Measurements from ENCODE around the gene RESP18.

The RESP18 gene

DNA sequence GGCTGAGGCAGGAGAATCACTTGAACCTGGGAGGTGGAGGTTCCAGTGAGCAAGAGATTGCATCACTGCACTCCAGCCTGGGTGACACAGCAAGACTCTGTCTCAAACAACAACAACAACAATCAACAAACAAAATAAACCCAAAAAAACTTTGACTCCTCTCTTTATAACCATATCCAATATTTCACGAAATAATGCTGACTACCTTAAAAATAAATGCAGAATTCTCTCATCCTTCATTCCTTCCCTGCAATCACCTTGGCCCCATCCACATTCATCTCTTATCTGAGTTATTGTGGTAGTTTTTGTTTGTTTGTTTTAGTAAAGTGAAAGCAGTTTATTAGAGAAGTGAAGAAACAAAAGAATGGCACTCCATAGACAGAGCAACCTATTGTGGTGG, 26.5 kb downstream of the RESP18 start:
- no peak for DNase-seq (ENCODE audit: low read depth)
- H3K4me3 ChIP-seq (ENCODE audit: low read length), result no peak overlapping the region
- TF ChIP-seq CTCF (conservative IDR thresholded peaks at IDR 0.05; ENCODE audit: low read depth, low read length), result no peak

DNA sequence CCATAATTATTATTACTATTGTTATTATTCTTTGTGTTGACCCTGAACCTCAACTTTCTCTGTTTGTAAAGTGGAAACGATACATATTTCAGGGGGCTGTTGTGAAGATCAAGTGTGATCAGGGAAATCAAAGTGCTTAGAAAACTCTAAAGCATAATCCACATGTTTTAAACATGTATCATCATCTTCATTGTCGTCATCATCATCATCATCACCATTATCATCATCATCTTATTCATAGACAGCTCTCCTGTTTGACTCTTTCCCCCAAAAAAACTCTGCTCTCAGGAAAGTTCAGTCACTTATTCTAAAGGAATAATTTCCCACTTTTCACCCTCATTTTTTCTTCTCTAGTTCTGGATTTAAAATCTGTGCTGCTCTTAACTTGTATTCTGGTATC, 28.3 kb downstream of the RESP18 start:
- no peak overlapping the region for H3K4me3 ChIP-seq (ENCODE audit: low read length)
- TF ChIP-seq CTCF (conservative IDR thresholded peaks at IDR 0.05; ENCODE audit: low read depth, low read length), result no peak
- no peak for DNase-seq (ENCODE audit: low read depth)

- TF ChIP-seq CTCF (conservative IDR thresholded peaks at IDR 0.05; ENCODE audit: low read depth, low read length), result no peak
- no peak overlapping the region for H3K4me3 ChIP-seq (ENCODE audit: low read length)
- no peak for DNase-seq (ENCODE audit: low read depth)
Measured at GRCh38 chr2:219302412-219302968, 30.1 kb downstream of the RESP18 start.

DNA sequence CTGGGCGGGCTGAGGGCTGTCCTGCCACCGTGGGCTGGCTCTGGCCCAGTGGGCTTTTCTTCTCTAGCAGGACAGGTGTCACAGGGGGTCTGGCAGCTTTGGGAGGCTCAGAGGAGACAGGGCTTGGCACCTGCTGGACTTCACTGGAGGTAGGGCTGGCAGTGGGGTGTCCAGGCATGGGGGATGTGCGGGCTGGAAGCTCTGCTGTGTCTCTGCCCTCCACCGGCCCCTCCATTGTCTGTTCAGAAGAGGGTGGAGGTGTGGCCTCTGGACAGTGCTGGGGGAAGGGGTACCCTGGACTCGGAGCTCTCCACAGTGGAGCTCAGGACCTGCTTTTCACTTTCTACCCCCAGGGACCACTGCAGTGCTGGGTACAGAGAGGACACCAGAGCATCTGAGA, 32.5 kb downstream of the RESP18 start:
- TF ChIP-seq CTCF (conservative IDR thresholded peaks at IDR 0.05; ENCODE audit: low read depth, low read length), result no peak

GRCh38 chr2:219299372-219299760, 33.2 kb downstream of the RESP18 start:
- no peak for TF ChIP-seq CTCF (conservative IDR thresholded peaks at IDR 0.05; ENCODE audit: low read depth, low read length)
- no peak for DNase-seq (ENCODE audit: low read depth)
- no peak overlapping the region for H3K4me3 ChIP-seq (ENCODE audit: low read length)

More for the DNA sequence above, 32.5 kb downstream of the RESP18 start:
- no peak overlapping the region for H3K4me3 ChIP-seq (ENCODE audit: low read length)
- DNase-seq (ENCODE audit: low read depth), result no peak

- TF ChIP-seq CTCF (conservative IDR thresholded peaks at IDR 0.05; ENCODE audit: low read depth, low read length), result peak; percentile 99
- DNase-seq (ENCODE audit: low read depth), result no peak
- H3K4me3 ChIP-seq (ENCODE audit: low read length), result no peak overlapping the region
Measured at GRCh38 chr2:219298759-219299371, 33.7 kb downstream of the RESP18 start.

GRCh38 chr2:219297766-219298456, 34.6 kb downstream of the RESP18 start:
- no peak for DNase-seq (ENCODE audit: low read depth)
- no peak overlapping the region for H3K4me3 ChIP-seq (ENCODE audit: low read length)
- no peak for TF ChIP-seq CTCF (conservative IDR thresholded peaks at IDR 0.05; ENCODE audit: low read depth, low read length)

Data from retinal pigment epithelial cell (primary cell).